Mesodermal cell (in vitro differentiated cells): ENCODE data around the gene MTA3.

Experiments used
- H3K27ac ChIP-seq: 2 replicates; pipeline ENCODE4 v1.7.0; 2013; ENCODE audit warnings: mild to moderate bottlenecking, low read depth, low read length, moderate library complexity; ENCODE audit not compliant: severe bottlenecking
- H3K36me3 ChIP-seq: 2 replicates; pipeline ENCODE4 v1.7.1; 2013; ENCODE audit warnings: mild to moderate bottlenecking, low read length, moderate library complexity; ENCODE audit not compliant: control insufficient read depth, insufficient read depth
- H3K4me1 ChIP-seq: one replicate; pipeline ENCODE4 v1.7.1; 2013; ENCODE audit warnings: mild to moderate bottlenecking, low read length; ENCODE audit not compliant: insufficient read depth, control insufficient read depth, poor library complexity, severe bottlenecking
- H3K4me3 ChIP-seq: 2 replicates; pipeline ENCODE4 v1.7.0; 2013; ENCODE audit warnings: low read length, control low read depth, mild to moderate bottlenecking; ENCODE audit not compliant: insufficient read depth, poor library complexity, severe bottlenecking; ENCODE audit errors: extremely low read depth
- H3K9me3 ChIP-seq: 2 replicates; pipeline ENCODE4 v1.7.1; 2013; ENCODE audit warnings: mild to moderate bottlenecking, low read length, moderate library complexity; ENCODE audit not compliant: control insufficient read depth
- WGBS, 2 experiments: methylation state at CpG; one replicate each; pipeline ENCODE4 v1.1.5; 2013; ENCODE audit warnings: missing lambda C conversion rate in 2 of 2; ENCODE audit not compliant: insufficient coverage in 2 of 2; 5-methylcytosine and 5-hydroxymethylcytosine counted together

MTA3 gene

GRCh38 chr2:42761554-42761953 lies 193.1 kb downstream of the MTA3 start:
- Histone ChIP-seq H3K4me1 (peaks cover 3% of the 10 kb centered on the region), H3K27ac (no peak overlapping the region), H3K4me3 (no peak overlapping the region), H3K9me3 (no peaks in the 10 kb centered on the region), H3K36me3 (no peaks in the 10 kb centered on the region)
- 94 to 97% methylated on average over 6 to 7 of the region's 9 CpGs for WGBS, 2 experiments

- WGBS, 2 experiments, result 85 to 91% methylated on average over 2 to 3 of the region's 5 CpGs
- no peaks in the 10 kb centered on the region for H3K36me3 ChIP-seq
- peaks cover 3% of the 10 kb centered on the region for H3K4me1 ChIP-seq
- H3K4me3 ChIP-seq, result no peak overlapping the region
- no peak overlapping the region for H3K27ac ChIP-seq
- no peaks in the 10 kb centered on the region for H3K9me3 ChIP-seq
These were observed 193.7 kb downstream of the MTA3 start for GRCh38 chr2:42762155-42762554.

GRCh38 chr2:42762823-42763804 lies 194.7 kb downstream of the MTA3 start:
- peaks cover 3% of the 10 kb centered on the region for H3K4me1 ChIP-seq
- no peaks in the 10 kb centered on the region for H3K36me3 ChIP-seq
- WGBS, 2 experiments, result 96 to 97% methylated on average over 37 to 44 of the region's 45 CpGs
- no peak overlapping the region for H3K4me3 ChIP-seq
- no peak overlapping the region for H3K27ac ChIP-seq
- H3K9me3 ChIP-seq, result no peaks in the 10 kb centered on the region

- H3K27ac ChIP-seq, result no peak within 1 kb of the TSS
- no peaks in the 10 kb centered on the region for H3K36me3 ChIP-seq
- WGBS, 2 experiments, result 67 to 90% methylated on average over 1 to 2 of the region's 5 CpGs
- peaks cover 3% of the 10 kb centered on the region for H3K4me1 ChIP-seq
- no peak within 1 kb of the TSS for H3K4me3 ChIP-seq
- H3K9me3 ChIP-seq, result no peaks in the 10 kb centered on the region
These were observed 195.7 kb downstream of the MTA3 start, which contains the start of gene OXER1 for GRCh38 chr2:42764096-42764495. TSS of gene OXER1 (minus strand) at chr2:42764135. CDS start at chr2:42764062, 73 bp downstream.

GRCh38 chr2:42764901-42765300 lies 196.5 kb downstream of the MTA3 start:
- Histone ChIP-seq H3K27ac (no peak overlapping the region), H3K9me3 (no peaks in the 10 kb centered on the region), H3K4me1 (peaks cover 3% of the 10 kb centered on the region), H3K36me3 (no peaks in the 10 kb centered on the region), H3K4me3 (no peak overlapping the region)
- 92 to 100% methylated on average over 2 of the region's 2 CpGs for WGBS, 2 experiments

GRCh38 chr2:42765686-42766085 lies 197.3 kb downstream of the MTA3 start:
- peaks cover 3% of the 10 kb centered on the region for H3K4me1 ChIP-seq
- no peak overlapping the region for H3K4me3 ChIP-seq
- H3K27ac ChIP-seq, result no peak overlapping the region
- no peaks in the 10 kb centered on the region for H3K9me3 ChIP-seq
- 87 to 97% methylated on average over 7 to 8 of the region's 9 CpGs for WGBS, 2 experiments
- H3K36me3 ChIP-seq, result no peaks in the 10 kb centered on the region

- peaks cover 3% of the 10 kb centered on the region for H3K4me1 ChIP-seq
- no peak overlapping the region for H3K27ac ChIP-seq
- 90 to 95% methylated on average over 15 of the region's 16 CpGs for WGBS, 2 experiments
- H3K9me3 ChIP-seq, result no peaks in the 10 kb centered on the region
- no peaks in the 10 kb centered on the region for H3K36me3 ChIP-seq
- no peak overlapping the region for H3K4me3 ChIP-seq
These were observed 198.9 kb downstream of the MTA3 start for GRCh38 chr2:42767080-42767898.

GRCh38 chr2:42767899-42768705 lies 199.7 kb downstream of the MTA3 start:
- Histone ChIP-seq H3K4me1 (peaks cover 3% of the 10 kb centered on the region), H3K36me3 (no peaks in the 10 kb centered on the region), H3K27ac (no peak overlapping the region), H3K9me3 (no peaks in the 10 kb centered on the region), H3K4me3 (no peak overlapping the region)
- WGBS, 2 experiments, result 91 to 93% methylated on average over 13 to 14 of the region's 14 CpGs

- Histone ChIP-seq H3K4me3 (no peak overlapping the region), H3K9me3 (no peaks in the 10 kb centered on the region), H3K36me3 (no peaks in the 10 kb centered on the region), H3K4me1 (peaks cover 3% of the 10 kb centered on the region), H3K27ac (no peak overlapping the region)
- WGBS, 2 experiments, result 88% methylated on average over 2 of the region's 3 CpGs; no CpG with 5 or more reads in 1 of the 2 experiments
These were observed 200.3 kb downstream of the MTA3 start for GRCh38 chr2:42768706-42769256.
